HepG2 (cell line): ENCODE measurements around the gene FBXL12. TPM values are rescaled to one million over a fixed set of nuclear protein-coding genes. Genes with fewer than 3 reads are reported as not detected.
A peak's percentile ranks its signal among the peaks of the same experiment; 100 is the strongest.

Source experiments
- CREM ChIP-seq, 2 experiments: sonication (generic) in 1 of 2; formaldehyde crosslinking in 1 of 2; IDR thresholded peaks; 2 replicates each; pipeline versions ENCODE4 v1.4.0 to v1.6.1; 2016 to 2020; ENCODE audit warnings: antibody characterized with exemption in 1 of 2, mild to moderate bottlenecking in 1 of 2, missing genetic modification reagents in 1 of 2
- FOXK2 ChIP-seq: fragments of 450-650 bp; IDR thresholded peaks from 2 replicates; pipeline ENCODE4 v1.6.1; 2016
- IKZF1 ChIP-seq: fragments of 450-650 bp; IDR thresholded peaks from 2 replicates; pipeline ENCODE4 v1.7.1; 2016
- KLF6 ChIP-seq: IDR thresholded peaks from 2 replicates; pipeline ENCODE4 v1.8.0; 2016; ENCODE audit warnings: missing biosample characterization, missing genetic modification reagents
- NAIF1 ChIP-seq: sonication (generic); formaldehyde crosslinking; IDR thresholded peaks from 2 replicates; pipeline ENCODE4 v1.5.0; 2020; ENCODE audit warnings: mild to moderate bottlenecking, missing genetic modification reagents, borderline replicate concordance
- NFIC ChIP-seq: IDR thresholded peaks from 2 replicates; pipeline ENCODE4 v1.6.1; 2012; ENCODE audit warnings: mild to moderate bottlenecking, low read length, inconsistent platforms
- ONECUT2 ChIP-seq: sonication (generic); formaldehyde crosslinking; IDR thresholded peaks from 2 replicates; pipeline ENCODE4 v1.4.0; 2020; ENCODE audit warnings: missing genetic modification reagents
- POLR2AphosphoS2 ChIP-seq: IDR thresholded peaks from 2 replicates; pipeline ENCODE4 v1.6.1; 2011; ENCODE audit warnings: low read depth, low read length, improper control_type of control experiment
- SALL1 ChIP-seq: sonication (generic); formaldehyde crosslinking; IDR thresholded peaks from 2 replicates; pipeline ENCODE4 v1.8.0; 2022; ENCODE audit warnings: mild to moderate bottlenecking, missing genetic modification reagents
- WIZ ChIP-seq: sonication (generic); formaldehyde crosslinking; IDR thresholded peaks from 2 replicates; pipeline ENCODE4 v1.5.1; 2020; ENCODE audit warnings: mild to moderate bottlenecking, missing genetic modification reagents
- ZFP37 ChIP-seq: sonication (generic); formaldehyde crosslinking; IDR thresholded peaks from 2 replicates; pipeline ENCODE4 v1.4.0; 2020; ENCODE audit warnings: missing genetic modification reagents, borderline replicate concordance
- ZMAT3 ChIP-seq: sonication (generic); formaldehyde crosslinking; conservative IDR thresholded peaks from 2 replicates; pipeline ENCODE4 v1.7.0; 2021; ENCODE audit warnings: missing genetic modification reagents
- ZNF224 ChIP-seq: sonication (generic); formaldehyde crosslinking; IDR thresholded peaks from 2 replicates; pipeline ENCODE4 v1.5.0; 2020; ENCODE audit warnings: mild to moderate bottlenecking, missing genetic modification reagents
- ZNF235 ChIP-seq: sonication (generic); formaldehyde crosslinking; IDR thresholded peaks from 2 replicates; pipeline ENCODE4 v1.8.1; 2023; ENCODE audit warnings: mild to moderate bottlenecking, missing genetic modification reagents, borderline replicate concordance
- ZNF441 ChIP-seq: sonication (generic); formaldehyde crosslinking; IDR thresholded peaks from 2 replicates; pipeline ENCODE4 v1.7.0; 2021; ENCODE audit warnings: missing genetic modification reagents, borderline replicate concordance
- ZNF496 ChIP-seq: sonication (generic); formaldehyde crosslinking; IDR thresholded peaks from 2 replicates; pipeline ENCODE4 v1.8.1; 2023; ENCODE audit warnings: mild to moderate bottlenecking, moderate library complexity, missing genetic modification reagents; ENCODE audit not compliant: insufficient replicate concordance
- ZNF660 ChIP-seq: sonication (generic); formaldehyde crosslinking; IDR thresholded peaks from 2 replicates; pipeline ENCODE4 v1.5.1; 2020; ENCODE audit warnings: mild to moderate bottlenecking, low read depth, missing genetic modification reagents, borderline replicate concordance
- polyA plus RNA-seq, 8 experiments: library from polyadenylated mRNA; depleted of rRNA in 3 of 8; stranded (reverse) in 7 of 8; unstranded in 1 of 8; fragments of >200 nt; fragmentation: Illumina TruSeq in 4 of 8; extraction: Trizol in 4 of 8; gene quantifications; 2 replicates each; pipeline versions ENCODE4 v1.2.1 to v1.2.3, GENCODE V29; 2011 to 2016; ENCODE audit warnings: low read depth in 4 of 8, missing spikeins in 1 of 8, mixed read lengths in 1 of 8; ENCODE audit not compliant: insufficient read depth in 1 of 8
- total RNA-seq, 5 experiments: library from RNA; depleted of rRNA; stranded (reverse); fragments of >200 nt; fragmentation: Illumina TruSeq; extraction: Trizol; gene quantifications; 2 replicates each; pipeline ENCODE4 v1.2.3, GENCODE V29; 2016; ENCODE audit warnings: low read depth in 1 of 5
- TF ChIP-seq, protein P1 (sequence below): IDR thresholded peaks from 2 replicates; pipeline ENCODE4 v1.6.1; 2012; ENCODE audit warnings: low read length, improper control_type of control experiment
- TF ChIP-seq, protein P2 (sequence below): sonication (generic); formaldehyde crosslinking; IDR thresholded peaks from 2 replicates; pipeline ENCODE4 v1.4.0; 2020; ENCODE audit warnings: missing genetic modification reagents, borderline replicate concordance

FBXL12 gene
- total and polyA plus RNA-seq, 2 of the 13 experiments (the other 11 are each of a cell fraction or from before 2014, with no cell fraction given): 20.4 to 23.1 TPM

DNA sequence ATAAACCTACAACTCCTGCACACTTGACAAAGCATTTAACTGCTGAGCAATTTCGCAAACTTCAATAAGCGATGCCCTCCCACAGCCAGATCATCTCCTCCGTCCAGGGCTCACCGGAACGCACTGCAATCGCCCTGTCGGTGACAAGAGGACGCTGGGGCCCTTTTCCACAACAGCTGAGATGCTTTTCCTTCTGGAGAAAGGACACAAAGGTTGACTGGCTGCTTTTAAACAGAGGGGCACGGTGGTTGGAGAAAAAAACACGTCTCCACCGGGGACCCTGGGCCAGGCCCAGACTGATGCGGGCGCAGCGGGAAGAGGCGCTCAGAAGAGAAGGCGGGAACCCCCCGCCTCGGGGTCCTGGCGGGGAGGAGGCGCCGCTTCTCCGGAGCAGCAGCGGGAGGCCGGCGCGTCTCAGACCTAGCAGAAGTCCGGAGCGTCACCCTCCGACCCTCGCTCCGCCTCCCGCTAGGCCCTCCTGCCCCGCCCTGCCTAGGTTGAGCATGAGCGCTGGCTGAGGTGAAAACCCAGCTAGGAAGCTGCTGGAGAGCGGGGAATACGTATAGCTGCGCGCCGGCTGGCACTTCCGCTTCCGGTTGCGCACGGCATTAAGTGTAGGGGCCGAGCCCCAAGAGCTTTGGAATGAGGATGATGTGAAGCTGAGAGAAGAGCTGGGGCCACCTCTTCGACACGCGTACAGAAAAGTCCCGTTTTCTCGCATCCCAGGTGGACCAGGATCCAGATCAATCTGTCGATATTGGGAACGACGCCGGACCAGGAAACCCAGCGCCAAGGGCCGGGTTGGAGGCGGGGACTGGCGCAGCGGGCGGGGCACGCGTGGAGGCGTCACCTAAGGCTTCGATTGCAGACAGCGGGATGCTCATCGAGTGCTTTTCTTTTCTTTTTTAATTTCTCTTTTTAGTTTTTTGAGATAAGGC lies 50.4 kb downstream of the FBXL12 start, which contains the start of gene ZNF846 (continued):
- TF ChIP-seq ZNF441 (peak; percentile 98), ZNF660 (CRISPR knock-in tag) (no peak), CREM (IDR thresholded peaks at IDR 0.05) (peak; percentile 81), CREM (CRISPR knock-in tag; IDR thresholded peaks at IDR 0.05) (no peak), NAIF1 (peak; percentile 85), WIZ (CRISPR knock-in tag) (no peak; the same call in 1 of the 2 replicates), ZNF235 (CRISPR knock-in tag) (peak; percentile 74; the same call in 1 of the 2 replicates), SALL1 (peak; percentile 86), ZNF496 (CRISPR knock-in tag) (no peak), POLR2AphosphoS2 (no peak; the same call in 1 of the 2 replicates), IKZF1 (no peak), ONECUT2 (CRISPR knock-in tag) (no peak), NFIC (no peak), FOXK2 (no peak), KLF6 (peak; percentile 86; the same call in 1 of the 2 replicates), ZNF224 (CRISPR knock-in tag) (no peak), ZFP37 (CRISPR knock-in tag) (no peak; the same call in 1 of the 2 replicates), ZMAT3 (peak; percentile 67)
- TF ChIP-seq, protein P1, sequence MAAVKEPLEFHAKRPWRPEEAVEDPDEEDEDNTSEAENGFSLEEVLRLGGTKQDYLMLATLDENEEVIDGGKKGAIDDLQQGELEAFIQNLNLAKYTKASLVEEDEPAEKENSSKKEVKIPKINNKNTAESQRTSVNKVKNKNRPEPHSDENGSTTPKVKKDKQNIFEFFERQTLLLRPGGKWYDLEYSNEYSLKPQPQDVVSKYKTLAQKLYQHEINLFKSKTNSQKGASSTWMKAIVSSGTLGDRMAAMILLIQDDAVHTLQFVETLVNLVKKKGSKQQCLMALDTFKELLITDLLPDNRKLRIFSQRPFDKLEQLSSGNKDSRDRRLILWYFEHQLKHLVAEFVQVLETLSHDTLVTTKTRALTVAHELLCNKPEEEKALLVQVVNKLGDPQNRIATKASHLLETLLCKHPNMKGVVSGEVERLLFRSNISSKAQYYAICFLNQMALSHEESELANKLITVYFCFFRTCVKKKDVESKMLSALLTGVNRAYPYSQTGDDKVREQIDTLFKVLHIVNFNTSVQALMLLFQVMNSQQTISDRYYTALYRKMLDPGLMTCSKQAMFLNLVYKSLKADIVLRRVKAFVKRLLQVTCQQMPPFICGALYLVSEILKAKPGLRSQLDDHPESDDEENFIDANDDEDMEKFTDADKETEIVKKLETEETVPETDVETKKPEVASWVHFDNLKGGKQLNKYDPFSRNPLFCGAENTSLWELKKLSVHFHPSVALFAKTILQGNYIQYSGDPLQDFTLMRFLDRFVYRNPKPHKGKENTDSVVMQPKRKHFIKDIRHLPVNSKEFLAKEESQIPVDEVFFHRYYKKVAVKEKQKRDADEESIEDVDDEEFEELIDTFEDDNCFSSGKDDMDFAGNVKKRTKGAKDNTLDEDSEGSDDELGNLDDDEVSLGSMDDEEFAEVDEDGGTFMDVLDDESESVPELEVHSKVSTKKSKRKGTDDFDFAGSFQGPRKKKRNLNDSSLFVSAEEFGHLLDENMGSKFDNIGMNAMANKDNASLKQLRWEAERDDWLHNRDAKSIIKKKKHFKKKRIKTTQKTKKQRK: no peak
- TF ChIP-seq, protein P2, sequence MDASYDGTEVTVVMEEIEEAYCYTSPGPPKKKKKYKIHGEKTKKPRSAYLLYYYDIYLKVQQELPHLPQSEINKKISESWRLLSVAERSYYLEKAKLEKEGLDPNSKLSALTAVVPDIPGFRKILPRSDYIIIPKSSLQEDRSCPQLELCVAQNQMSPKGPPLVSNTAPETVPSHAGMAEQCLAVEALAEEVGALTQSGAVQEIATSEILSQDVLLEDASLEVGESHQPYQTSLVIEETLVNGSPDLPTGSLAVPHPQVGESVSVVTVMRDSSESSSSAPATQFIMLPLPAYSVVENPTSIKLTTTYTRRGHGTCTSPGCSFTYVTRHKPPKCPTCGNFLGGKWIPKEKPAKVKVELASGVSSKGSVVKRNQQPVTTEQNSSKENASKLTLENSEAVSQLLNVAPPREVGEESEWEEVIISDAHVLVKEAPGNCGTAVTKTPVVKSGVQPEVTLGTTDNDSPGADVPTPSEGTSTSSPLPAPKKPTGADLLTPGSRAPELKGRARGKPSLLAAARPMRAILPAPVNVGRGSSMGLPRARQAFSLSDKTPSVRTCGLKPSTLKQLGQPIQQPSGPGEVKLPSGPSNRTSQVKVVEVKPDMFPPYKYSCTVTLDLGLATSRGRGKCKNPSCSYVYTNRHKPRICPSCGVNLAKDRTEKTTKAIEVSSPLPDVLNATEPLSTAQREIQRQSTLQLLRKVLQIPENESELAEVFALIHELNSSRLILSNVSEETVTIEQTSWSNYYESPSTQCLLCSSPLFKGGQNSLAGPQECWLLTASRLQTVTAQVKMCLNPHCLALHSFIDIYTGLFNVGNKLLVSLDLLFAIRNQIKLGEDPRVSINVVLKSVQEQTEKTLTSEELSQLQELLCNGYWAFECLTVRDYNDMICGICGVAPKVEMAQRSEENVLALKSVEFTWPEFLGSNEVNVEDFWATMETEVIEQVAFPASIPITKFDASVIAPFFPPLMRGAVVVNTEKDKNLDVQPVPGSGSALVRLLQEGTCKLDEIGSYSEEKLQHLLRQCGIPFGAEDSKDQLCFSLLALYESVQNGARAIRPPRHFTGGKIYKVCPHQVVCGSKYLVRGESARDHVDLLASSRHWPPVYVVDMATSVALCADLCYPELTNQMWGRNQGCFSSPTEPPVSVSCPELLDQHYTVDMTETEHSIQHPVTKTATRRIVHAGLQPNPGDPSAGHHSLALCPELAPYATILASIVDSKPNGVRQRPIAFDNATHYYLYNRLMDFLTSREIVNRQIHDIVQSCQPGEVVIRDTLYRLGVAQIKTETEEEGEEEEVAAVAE (CRISPR knock-in tag): no peak
